Mesendoderm (in vitro differentiated cells): Measurements from ENCODE around the gene PKNOX2.

ENCODE experiments used
- DNase-seq: peaks from one replicate; pipeline ENCODE4 v3.0.0; 2013
- H2AK5ac ChIP-seq: 2 replicates; pipeline ENCODE4 v1.6.1; 2013; ENCODE audit warnings: low read length, inconsistent platforms
- H2BK120ac ChIP-seq: 2 replicates; pipeline ENCODE4 v1.6.1; 2013; ENCODE audit warnings: low read depth, mild to moderate bottlenecking, low read length, moderate library complexity, mixed read lengths
- H2BK15ac ChIP-seq: replicated peaks from 2 replicates; pipeline ENCODE4 v1.6.1; 2013; ENCODE audit warnings: low read depth, mild to moderate bottlenecking, moderate library complexity
- H2BK5ac ChIP-seq: 2 replicates; pipeline ENCODE4 v1.6.1; 2013; ENCODE audit warnings: low read length, inconsistent platforms
- H3K18ac ChIP-seq: 2 replicates; pipeline ENCODE4 v1.6.1; 2013; ENCODE audit warnings: mild to moderate bottlenecking, low read length, mixed read lengths
- H3K23ac ChIP-seq: one replicate; pipeline ENCODE4 v1.6.1; 2013; ENCODE audit warnings: low read length
- H3K27ac ChIP-seq: 2 replicates; pipeline ENCODE4 v1.5.1; 2013; ENCODE audit warnings: low read depth, mild to moderate bottlenecking, inconsistent platforms, low read length, moderate library complexity
- H3K27me3 ChIP-seq: 2 replicates; pipeline ENCODE4 v1.6.1; 2013; ENCODE audit warnings: low read length, control low read depth, mild to moderate bottlenecking, inconsistent platforms; ENCODE audit not compliant: insufficient read depth, poor library complexity
- H3K36me3 ChIP-seq: 2 replicates; pipeline ENCODE4 v1.6.1; 2013; ENCODE audit warnings: low read length, inconsistent platforms; ENCODE audit not compliant: control insufficient read depth, insufficient read depth
- H3K4ac ChIP-seq: one replicate; pipeline ENCODE4 v1.6.1; 2013; ENCODE audit warnings: low read depth, mild to moderate bottlenecking, low read length, moderate library complexity
- H3K4me1 ChIP-seq: 2 replicates; pipeline ENCODE4 v1.6.1; 2013; ENCODE audit warnings: low read depth, low read length, inconsistent platforms; ENCODE audit not compliant: control insufficient read depth
- H3K4me2 ChIP-seq: 2 replicates; pipeline ENCODE4 v1.6.1; 2013; ENCODE audit warnings: low read length
- H3K4me3 ChIP-seq: 2 replicates; pipeline ENCODE4 v1.5.1; 2013; ENCODE audit warnings: mild to moderate bottlenecking, low read length
- H3K56ac ChIP-seq: one replicate; pipeline ENCODE4 v1.6.1; 2013; ENCODE audit warnings: low read length
- H3K79me1 ChIP-seq: 2 replicates; pipeline ENCODE4 v1.6.1; 2013; ENCODE audit warnings: low read length, inconsistent platforms
- H3K79me2 ChIP-seq: 2 replicates; pipeline ENCODE4 v1.6.1; 2013; ENCODE audit warnings: mild to moderate bottlenecking, low read length; ENCODE audit not compliant: control insufficient read depth, insufficient read depth
- H3K9ac ChIP-seq: 2 replicates; pipeline ENCODE4 v1.6.1; 2013; ENCODE audit warnings: low read length, inconsistent platforms
- H4K5ac ChIP-seq: one replicate; pipeline ENCODE4 v1.6.1; 2013; ENCODE audit warnings: low read length
- H4K8ac ChIP-seq: one replicate; pipeline ENCODE4 v1.6.1; 2013; ENCODE audit warnings: low read depth, mild to moderate bottlenecking, control low read depth, low read length, moderate library complexity
- WGBS: extraction: QIAGEN DNeasy Blood & Tissue Kit; methylation state at CpG from one replicate; pipeline ENCODE4 v1.1.7; 2013; ENCODE audit warnings: low lambda C conversion rate, missing lambda C conversion rate; ENCODE audit not compliant: insufficient coverage; ENCODE audit errors: extremely low coverage; 5-methylcytosine and 5-hydroxymethylcytosine counted together

Gene PKNOX2

GRCh38 chr11:125285844-125286243 lies 121.3 kb downstream of the PKNOX2 start:
- H3K23ac ChIP-seq, result no peak overlapping the region
- H2AK5ac ChIP-seq, result no peak overlapping the region
- DNase-seq, result no peak
- H3K4me2 ChIP-seq, result no peak overlapping the region
- H3K18ac ChIP-seq, result no peak overlapping the region
- H4K8ac ChIP-seq, result no peak overlapping the region
- no peaks in the 10 kb centered on the region for H3K36me3 ChIP-seq
- WGBS, result no CpG with 5 or more reads among the region's 7 CpGs
- no peak overlapping the region for H2BK120ac ChIP-seq
- no peak overlapping the region for H3K4ac ChIP-seq
- H3K79me1 ChIP-seq, result no peaks in the 10 kb centered on the region
- H3K79me2 ChIP-seq, result no peaks in the 10 kb centered on the region
- no peaks in the 10 kb centered on the region for H3K27me3 ChIP-seq
- H3K56ac ChIP-seq, result peak overlapping the region; percentile 34
- H3K4me3 ChIP-seq, result no peak overlapping the region
- no peak overlapping the region for H2BK5ac ChIP-seq
- peaks cover 10% of the 10 kb centered on the region for H3K4me1 ChIP-seq
- no peak overlapping the region for H3K27ac ChIP-seq
- no peak overlapping the region for H2BK15ac ChIP-seq
- H4K5ac ChIP-seq, result no peak overlapping the region
- no peak overlapping the region for H3K9ac ChIP-seq

- no peak overlapping the region for H3K18ac ChIP-seq
- WGBS, result no CpG with 5 or more reads among the region's 8 CpGs
- H3K79me1 ChIP-seq, result no peaks in the 10 kb centered on the region
- H3K23ac ChIP-seq, result peak overlapping the region; percentile 38
- no peak overlapping the region for H2BK15ac ChIP-seq
- H3K4me3 ChIP-seq, result no peak overlapping the region
- peak overlapping the region; percentile 27 for H3K9ac ChIP-seq
- H3K4me1 ChIP-seq, result peaks cover 10% of the 10 kb centered on the region
- no peak overlapping the region for H4K8ac ChIP-seq
- no peaks in the 10 kb centered on the region for H3K36me3 ChIP-seq
- no peak for DNase-seq
- H4K5ac ChIP-seq, result no peak overlapping the region
- peak overlapping the region; percentile 54 for H3K56ac ChIP-seq
- H2BK120ac ChIP-seq, result no peak overlapping the region
- no peak overlapping the region for H3K27ac ChIP-seq
- H3K4me2 ChIP-seq, result no peak overlapping the region
- no peak overlapping the region for H2AK5ac ChIP-seq
- H3K4ac ChIP-seq, result no peak overlapping the region
- no peaks in the 10 kb centered on the region for H3K27me3 ChIP-seq
- no peaks in the 10 kb centered on the region for H3K79me2 ChIP-seq
- no peak overlapping the region for H2BK5ac ChIP-seq
Measured at GRCh38 chr11:125286486-125286885, 121.9 kb downstream of the PKNOX2 start.

- Histone ChIP-seq H2BK120ac (no peak overlapping the region), H3K9ac (no peak overlapping the region), H4K5ac (no peak overlapping the region), H3K56ac (no peak overlapping the region), H3K79me1 (no peaks in the 10 kb centered on the region), H2BK15ac (no peak overlapping the region), H2AK5ac (no peak overlapping the region), H3K27ac (no peak overlapping the region), H4K8ac (no peak overlapping the region), H3K4me3 (no peak overlapping the region), H3K79me2 (no peaks in the 10 kb centered on the region), H3K18ac (no peak overlapping the region), H3K4me2 (no peak overlapping the region), H3K4ac (no peak overlapping the region), H2BK5ac (no peak overlapping the region), H3K23ac (no peak overlapping the region), H3K27me3 (no peaks in the 10 kb centered on the region), H3K4me1 (peaks cover 3% of the 10 kb centered on the region), H3K36me3 (no peaks in the 10 kb centered on the region)
- no CpG with 5 or more reads among the region's 11 CpGs for WGBS
- no peak for DNase-seq
Measured at GRCh38 chr11:125287491-125288210, 123.1 kb downstream of the PKNOX2 start.

- Histone ChIP-seq H3K27ac (no peak overlapping the region), H2BK120ac (no peak overlapping the region), H4K5ac (no peak overlapping the region), H3K18ac (no peak overlapping the region), H3K4me3 (no peak overlapping the region), H2AK5ac (no peak overlapping the region), H3K4me2 (no peak overlapping the region), H3K23ac (no peak overlapping the region), H4K8ac (no peak overlapping the region), H3K36me3 (no peaks in the 10 kb centered on the region), H3K4ac (no peak overlapping the region), H2BK15ac (no peak overlapping the region), H3K79me2 (no peaks in the 10 kb centered on the region), H3K27me3 (no peaks in the 10 kb centered on the region), H2BK5ac (no peak overlapping the region), H3K56ac (no peak overlapping the region), H3K79me1 (no peaks in the 10 kb centered on the region), H3K9ac (no peak overlapping the region), H3K4me1 (peaks cover 3% of the 10 kb centered on the region)
- no CpG with 5 or more reads among the region's 9 CpGs for WGBS
- DNase-seq, result no peak
Measured at GRCh38 chr11:125289419-125290098, 125.0 kb downstream of the PKNOX2 start.

- H4K8ac ChIP-seq, result no peak overlapping the region
- no peak overlapping the region for H2AK5ac ChIP-seq
- H3K36me3 ChIP-seq, result no peaks in the 10 kb centered on the region
- no peak overlapping the region for H3K4me3 ChIP-seq
- H4K5ac ChIP-seq, result no peak overlapping the region
- no peak overlapping the region for H3K9ac ChIP-seq
- no peak overlapping the region for H2BK5ac ChIP-seq
- H3K56ac ChIP-seq, result no peak overlapping the region
- no peak overlapping the region for H3K23ac ChIP-seq
- H3K4me1 ChIP-seq, result peaks cover 3% of the 10 kb centered on the region
- no peaks in the 10 kb centered on the region for H3K79me1 ChIP-seq
- no peak overlapping the region for H3K18ac ChIP-seq
- no peak overlapping the region for H2BK15ac ChIP-seq
- H3K4ac ChIP-seq, result no peak overlapping the region
- no peak overlapping the region for H2BK120ac ChIP-seq
- no peaks in the 10 kb centered on the region for H3K79me2 ChIP-seq
- H3K4me2 ChIP-seq, result no peak overlapping the region
- no peak for DNase-seq
- H3K27ac ChIP-seq, result no peak overlapping the region
- no CpG with 5 or more reads among the region's 5 CpGs for WGBS
- H3K27me3 ChIP-seq, result no peaks in the 10 kb centered on the region
Measured at GRCh38 chr11:125290263-125290662, 125.7 kb downstream of the PKNOX2 start.
